Measurements from ENCODE around the gene ASIC2. TPM values are rescaled to one million over a fixed set of nuclear protein-coding genes. Genes with fewer than 3 reads are reported as not detected.

The ASIC2 gene
- total RNA-seq, 1 experiment from 2014 or later, result 0.11 TPM

DNA sequence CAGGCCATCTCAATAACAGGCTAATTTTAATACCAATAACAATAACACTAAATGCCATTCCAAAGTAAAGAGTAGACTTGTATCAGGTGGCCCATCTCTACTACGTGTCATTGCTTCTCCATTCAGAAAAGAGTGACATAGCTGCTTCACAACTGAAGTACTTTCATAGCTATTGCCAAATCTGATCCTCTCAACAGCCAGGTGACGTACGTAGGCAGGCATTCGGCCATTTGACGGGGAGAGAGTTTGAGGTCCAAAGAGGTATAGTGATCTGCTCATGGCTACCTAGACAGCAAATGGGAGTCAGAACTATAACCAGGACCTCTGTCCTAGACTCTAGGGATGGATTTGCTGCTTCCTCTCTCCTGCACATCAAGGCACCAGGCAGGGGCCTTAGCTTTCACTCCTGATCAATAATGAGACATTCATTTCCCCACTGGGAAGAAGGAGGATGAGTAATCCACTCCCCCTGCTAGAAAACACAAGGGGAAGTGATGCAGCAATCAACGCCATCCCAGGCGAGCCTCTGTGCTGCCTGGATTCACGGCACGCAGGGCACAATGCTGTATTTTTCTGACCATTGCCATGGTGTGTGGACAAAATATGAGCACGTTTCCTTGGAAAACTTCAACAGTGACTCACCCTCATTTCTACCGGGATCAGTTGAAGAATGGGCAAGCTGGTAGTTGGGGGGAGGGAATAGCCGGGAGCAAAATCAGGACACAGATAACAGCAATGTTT lies 220.5 kb downstream of the ASIC2 start:
- Histone ChIP-seq H3K4me3 (ENCODE audit: low read length) (no peak overlapping the region), H3K9me2 (replicated peaks; ENCODE audit: low read length) (no peaks in the 10 kb centered on the region), H4K20me1 (ENCODE audit: low read length) (no peaks in the 10 kb centered on the region), H2AFZ (ENCODE audit: low read length) (0 out of 2 replicates have a peak overlapping the region, but pooled peaks have one; percentile 22), H3K36me3 (ENCODE audit: low read depth, low read length) (no peaks in the 10 kb centered on the region), H3K4me2 (ENCODE audit: low read length) (peak overlapping the region; percentile 49), H3K9me3 (ENCODE audit: low read length) (no peaks in the 10 kb centered on the region), H3F3A (ENCODE audit: low read length, unreplicated experiment) (no peaks in the 10 kb centered on the region), H3K79me2 (ENCODE audit: low read length) (no peaks in the 10 kb centered on the region), H3K9ac (ENCODE audit: low read length) (no peak overlapping the region), H3K27me3 (ENCODE audit: low read length) (peaks cover 10% of the 10 kb centered on the region; the same call in 1 of the 2 replicates), H3K27ac (ENCODE audit: low read length) (peak overlapping the region; percentile 51), H3K4me1 (ENCODE audit: insufficient read depth, low read length) (peaks cover 10% of the 10 kb centered on the region; the same call in 1 of the 2 replicates)
- DNase-seq (peak; percentile 58), ATAC-seq (no peak)
- BruUV-seq (replicated peaks), result no TSS peak
- ChIA-PET POLR2A (ENCODE audit: unreplicated experiment) (no interaction called here), CTCF (no interaction called here)
- no peak for TF ChIP-seq EZH2phosphoT487 (IDR thresholded peaks at IDR 0.05; ENCODE audit: borderline replicate concordance, low read length)
- TF ChIP-seq, protein P1, sequence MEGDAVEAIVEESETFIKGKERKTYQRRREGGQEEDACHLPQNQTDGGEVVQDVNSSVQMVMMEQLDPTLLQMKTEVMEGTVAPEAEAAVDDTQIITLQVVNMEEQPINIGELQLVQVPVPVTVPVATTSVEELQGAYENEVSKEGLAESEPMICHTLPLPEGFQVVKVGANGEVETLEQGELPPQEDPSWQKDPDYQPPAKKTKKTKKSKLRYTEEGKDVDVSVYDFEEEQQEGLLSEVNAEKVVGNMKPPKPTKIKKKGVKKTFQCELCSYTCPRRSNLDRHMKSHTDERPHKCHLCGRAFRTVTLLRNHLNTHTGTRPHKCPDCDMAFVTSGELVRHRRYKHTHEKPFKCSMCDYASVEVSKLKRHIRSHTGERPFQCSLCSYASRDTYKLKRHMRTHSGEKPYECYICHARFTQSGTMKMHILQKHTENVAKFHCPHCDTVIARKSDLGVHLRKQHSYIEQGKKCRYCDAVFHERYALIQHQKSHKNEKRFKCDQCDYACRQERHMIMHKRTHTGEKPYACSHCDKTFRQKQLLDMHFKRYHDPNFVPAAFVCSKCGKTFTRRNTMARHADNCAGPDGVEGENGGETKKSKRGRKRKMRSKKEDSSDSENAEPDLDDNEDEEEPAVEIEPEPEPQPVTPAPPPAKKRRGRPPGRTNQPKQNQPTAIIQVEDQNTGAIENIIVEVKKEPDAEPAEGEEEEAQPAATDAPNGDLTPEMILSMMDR (conservative IDR thresholded peaks at IDR 0.05; ENCODE audit: low read depth, low read length), result no peak
- intact Hi-C loops (cut with micrococcal nuclease), result no loop called here

DNA sequence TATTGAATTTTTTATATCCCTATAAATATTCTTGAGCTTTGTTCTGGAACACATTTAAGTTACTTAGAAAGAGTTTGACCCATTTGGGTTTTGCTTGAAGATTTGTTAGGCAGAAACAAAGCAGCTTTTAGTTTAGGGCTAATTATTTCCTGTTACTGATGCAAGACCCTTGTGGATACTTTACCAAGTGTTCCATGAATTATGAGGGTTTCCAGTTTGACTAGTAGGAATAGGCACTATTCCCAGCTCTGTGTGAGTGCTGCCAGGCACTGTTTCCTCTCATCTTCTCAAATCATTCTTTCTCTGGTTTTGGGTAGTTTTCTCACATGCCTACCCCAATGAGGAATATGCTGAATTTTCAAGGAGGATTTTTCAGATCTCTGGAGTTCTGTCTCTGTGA lies 221.4 kb downstream of the ASIC2 start:
- Histone ChIP-seq H4K20me1 (ENCODE audit: low read length) (no peaks in the 10 kb centered on the region), H3K4me2 (ENCODE audit: low read length) (no peak overlapping the region), H3K9ac (ENCODE audit: low read length) (no peak overlapping the region), H3K4me3 (ENCODE audit: low read length) (no peak overlapping the region), H3K9me3 (ENCODE audit: low read length) (no peaks in the 10 kb centered on the region), H3K36me3 (ENCODE audit: low read depth, low read length) (no peaks in the 10 kb centered on the region), H3K4me1 (ENCODE audit: insufficient read depth, low read length) (peaks cover 10% of the 10 kb centered on the region; the same call in 1 of the 2 replicates), H2AFZ (ENCODE audit: low read length) (no peak overlapping the region), H3K27ac (ENCODE audit: low read length) (no peak overlapping the region), H3K27me3 (ENCODE audit: low read length) (peaks cover 4% of the 10 kb centered on the region; the same call in 1 of the 2 replicates), H3K9me2 (replicated peaks; ENCODE audit: low read length) (no peaks in the 10 kb centered on the region), H3F3A (ENCODE audit: low read length, unreplicated experiment) (no peaks in the 10 kb centered on the region), H3K79me2 (ENCODE audit: low read length) (no peaks in the 10 kb centered on the region)
- CTCF ChIA-PET, result no interaction called here
- no TSS peak for BruUV-seq (replicated peaks)
- TF ChIP-seq EZH2 (IDR thresholded peaks at IDR 0.05; ENCODE audit: low read length, unreplicated experiment) (no peak), EZH2phosphoT487 (IDR thresholded peaks at IDR 0.05; ENCODE audit: borderline replicate concordance, low read length) (no peak)
- TF ChIP-seq, protein P1 (conservative IDR thresholded peaks at IDR 0.05; ENCODE audit: low read depth, low read length), result no peak
- DNase-seq (no peak), ATAC-seq (no peak)
- POLR2A ChIA-PET (ENCODE audit: unreplicated experiment), result no interaction called here
- intact Hi-C loops (cut with micrococcal nuclease), result no loop called here

DNA sequence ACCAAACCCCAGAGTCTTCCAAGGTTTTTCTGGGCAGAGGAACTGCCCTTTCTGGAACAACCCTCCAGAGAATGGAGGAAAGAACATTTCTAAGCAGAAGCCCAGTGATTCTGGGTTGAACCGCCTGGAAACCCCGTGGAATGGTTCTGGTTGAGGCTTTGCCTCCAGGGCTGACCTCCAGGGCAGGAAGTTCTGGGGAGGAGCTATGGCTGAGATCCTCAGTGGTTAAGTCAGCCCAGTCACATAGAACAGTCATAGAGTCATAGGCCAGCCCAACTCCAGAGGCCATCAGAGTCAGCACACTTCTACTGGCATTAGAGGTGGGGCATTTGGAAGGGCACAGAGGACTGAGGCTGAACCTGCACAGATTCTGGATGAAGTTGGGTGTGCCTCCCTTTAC lies 235.5 kb downstream of the ASIC2 start:
- H3K9ac ChIP-seq (ENCODE audit: low read length), result no peak overlapping the region
- H3K9me3 ChIP-seq (ENCODE audit: low read length), result no peaks in the 10 kb centered on the region
- CTCF ChIA-PET, result no interaction called here
- no peaks in the 10 kb centered on the region for H3K36me3 ChIP-seq (ENCODE audit: low read depth, low read length)
- DNase-seq (no peak), ATAC-seq (no peak)
- no TSS peak for BruUV-seq (replicated peaks)
- H3F3A ChIP-seq (ENCODE audit: low read length, unreplicated experiment), result no peaks in the 10 kb centered on the region
- POLR2A ChIA-PET (ENCODE audit: unreplicated experiment), result no interaction called here
- H2AFZ ChIP-seq (ENCODE audit: low read length), result no peak overlapping the region
- H4K20me1 ChIP-seq (ENCODE audit: low read length), result no peaks in the 10 kb centered on the region
- H3K27ac ChIP-seq (ENCODE audit: low read length), result no peak overlapping the region
- H3K4me1 ChIP-seq (ENCODE audit: insufficient read depth, low read length), result no peaks in the 10 kb centered on the region
- no peaks in the 10 kb centered on the region for H3K79me2 ChIP-seq (ENCODE audit: low read length)
- H3K9me2 ChIP-seq (replicated peaks; ENCODE audit: low read length), result no peaks in the 10 kb centered on the region
- H3K4me2 ChIP-seq (ENCODE audit: low read length), result no peak overlapping the region
- TF ChIP-seq EZH2phosphoT487 (IDR thresholded peaks at IDR 0.05; ENCODE audit: borderline replicate concordance, low read length) (no peak), EZH2 (IDR thresholded peaks at IDR 0.05; ENCODE audit: low read length, unreplicated experiment) (no peak)
- TF ChIP-seq, protein P1 (conservative IDR thresholded peaks at IDR 0.05; ENCODE audit: low read depth, low read length), result no peak
- no peak overlapping the region for H3K4me3 ChIP-seq (ENCODE audit: low read length)
- intact Hi-C loops (cut with micrococcal nuclease), result no loop called here
- H3K27me3 ChIP-seq (ENCODE audit: low read length), result 0 out of 2 replicates have a peak, but pooled peaks cover 7% of the 10 kb centered on the region
